Activated CD4-positive, alpha-beta memory T cell treated with anti-CD3 and anti-CD28 coated beads, Interleukin-2, amount 10 ng/mL, durations not matched to agents 7 days and 5 days (primary cell): ENCODE measurements around the gene ZC3H18. TPM values are rescaled to one million over a fixed set of nuclear protein-coding genes. Genes with fewer than 3 reads are reported as not detected.

ENCODE experiments used
- CTCF ChIA-PET: fragments of 350-600 bp; sonication (Branson Sonifier 250); formaldehyde crosslinking; loops from one replicate; lab custom pipeline; 2021; ENCODE audit warnings: antibody characterized with exemption, inconsistent platforms; lab: Charles Lee
- POLR2A ChIA-PET: fragments of 350-600 bp; sonication (Branson Sonifier 250); formaldehyde crosslinking; loops from one replicate; lab custom pipeline; 2021; ENCODE audit warnings: antibody characterized with exemption; lab: Charles Lee
- DNase-seq: peaks from one replicate; pipeline ENCODE4 v3.0.0-alpha.2; 2020
- H3K27ac Mint-ChIP-seq: one replicate; pipeline ENCODE4 v1.8.0; 2021; ENCODE audit warnings: mild to moderate bottlenecking, mixed read lengths
- H3K27me3 Mint-ChIP-seq: one replicate; pipeline ENCODE4 v1.8.0; 2021; ENCODE audit warnings: mixed read lengths
- H3K36me3 Mint-ChIP-seq: one replicate; pipeline ENCODE4 v1.8.0; 2021; ENCODE audit warnings: low read depth, mixed read lengths
- H3K4me1 Mint-ChIP-seq: one replicate; pipeline ENCODE4 v1.8.0; 2021; ENCODE audit warnings: mixed read lengths
- H3K4me3 Mint-ChIP-seq: one replicate; pipeline ENCODE4 v1.8.0; 2021; ENCODE audit warnings: mild to moderate bottlenecking, mixed read lengths
- H3K9me3 Mint-ChIP-seq: one replicate; pipeline ENCODE4 v1.8.0; 2021; ENCODE audit warnings: mixed read lengths
- total RNA-seq, 2 experiments: library from RNA; stranded (reverse); gene quantifications; one replicate each; pipeline ENCODE4 v1.2.3, GENCODE V29; 2021

The ZC3H18 gene
- total RNA-seq, 2 experiments from 2014 or later = 75.9 to 78.6 TPM

GRCh38 chr16:88527937-88528743 lies 42.1 kb upstream of the ZC3H18 start:
- Mint-ChIP-seq H3K9me3 (no peaks in the 10 kb centered on the region), H3K27ac (no peak overlapping the region), H3K36me3 (no peaks in the 10 kb centered on the region), H3K4me1 (no peaks in the 10 kb centered on the region), H3K27me3 (no peaks in the 10 kb centered on the region), H3K4me3 (no peak overlapping the region)
- ChIA-PET CTCF (no interaction called here), POLR2A (no interaction called here)
- DNase-seq = no peak

GRCh38 chr16:88528902-88529318 lies 41.3 kb upstream of the ZC3H18 start:
- POLR2A ChIA-PET = no interaction called here
- H3K27me3 Mint-ChIP-seq = no peaks in the 10 kb centered on the region
- no peak overlapping the region for H3K4me3 Mint-ChIP-seq
- DNase-seq = no peak
- no peaks in the 10 kb centered on the region for H3K36me3 Mint-ChIP-seq
- no peaks in the 10 kb centered on the region for H3K4me1 Mint-ChIP-seq
- CTCF ChIA-PET = no interaction called here
- H3K9me3 Mint-ChIP-seq = no peaks in the 10 kb centered on the region
- no peak overlapping the region for H3K27ac Mint-ChIP-seq

GRCh38 chr16:88529596-88529995 lies 40.6 kb upstream of the ZC3H18 start:
- Mint-ChIP-seq H3K27me3 (no peaks in the 10 kb centered on the region), H3K4me1 (no peaks in the 10 kb centered on the region), H3K4me3 (no peak overlapping the region), H3K27ac (no peak overlapping the region), H3K9me3 (no peaks in the 10 kb centered on the region), H3K36me3 (no peaks in the 10 kb centered on the region)
- CTCF ChIA-PET = no interaction called here
- POLR2A ChIA-PET = no interaction called here
- DNase-seq = no peak

- H3K4me3 Mint-ChIP-seq = no peak overlapping the region
- no peaks in the 10 kb centered on the region for H3K27me3 Mint-ChIP-seq
- H3K36me3 Mint-ChIP-seq = no peaks in the 10 kb centered on the region
- H3K4me1 Mint-ChIP-seq = no peaks in the 10 kb centered on the region
- ChIA-PET POLR2A (no interaction called here), CTCF (no interaction called here)
- no peak for DNase-seq
- H3K27ac Mint-ChIP-seq = no peak overlapping the region
- H3K9me3 Mint-ChIP-seq = no peaks in the 10 kb centered on the region
These were observed 39.9 kb upstream of the ZC3H18 start for GRCh38 chr16:88530051-88530857.

- CTCF ChIA-PET = no interaction called here
- Mint-ChIP-seq H3K4me1 (peaks cover 1% of the 10 kb centered on the region), H3K4me3 (no peak overlapping the region), H3K27me3 (no peaks in the 10 kb centered on the region), H3K36me3 (peaks cover 2% of the 10 kb centered on the region), H3K9me3 (no peaks in the 10 kb centered on the region), H3K27ac (no peak overlapping the region)
- no peak for DNase-seq
- POLR2A ChIA-PET = no interaction called here
These were observed 39.4 kb upstream of the ZC3H18 start for GRCh38 chr16:88530858-88531203.

- Mint-ChIP-seq H3K9me3 (no peaks in the 10 kb centered on the region), H3K27ac (no peak overlapping the region), H3K4me1 (peaks cover 3% of the 10 kb centered on the region), H3K4me3 (no peak overlapping the region), H3K27me3 (no peaks in the 10 kb centered on the region), H3K36me3 (peaks cover 3% of the 10 kb centered on the region)
- ChIA-PET CTCF (no interaction called here), POLR2A (no interaction called here)
- DNase-seq = no peak
These were observed 38.9 kb upstream of the ZC3H18 start for GRCh38 chr16:88531346-88531745.

- POLR2A ChIA-PET = interaction anchor here (1.0 kb wide), 1 partner anchor 19 kb away, joined by 3 read pairs; no protein-coding TSS in a partner anchor
- H3K27ac Mint-ChIP-seq = no peak overlapping the region
- CTCF ChIA-PET = no interaction called here
- peaks cover 3% of the 10 kb centered on the region for H3K36me3 Mint-ChIP-seq
- no peaks in the 10 kb centered on the region for H3K9me3 Mint-ChIP-seq
- no peaks in the 10 kb centered on the region for H3K27me3 Mint-ChIP-seq
- H3K4me3 Mint-ChIP-seq = no peak overlapping the region
- no peak for DNase-seq
- H3K4me1 Mint-ChIP-seq = peaks cover 3% of the 10 kb centered on the region
These were observed 38.2 kb upstream of the ZC3H18 start for GRCh38 chr16:88531931-88532433.

GRCh38 chr16:88532434-88533241 lies 37.6 kb upstream of the ZC3H18 start:
- CTCF ChIA-PET = no interaction called here
- POLR2A ChIA-PET = interaction anchor here (1.0 kb wide), 1 partner anchor 19 kb away, joined by 3 read pairs; no protein-coding TSS in a partner anchor
- DNase-seq = no peak
- Mint-ChIP-seq H3K27ac (no peak overlapping the region), H3K4me3 (no peak overlapping the region), H3K4me1 (peaks cover 3% of the 10 kb centered on the region), H3K36me3 (peaks cover 3% of the 10 kb centered on the region), H3K9me3 (no peaks in the 10 kb centered on the region), H3K27me3 (no peaks in the 10 kb centered on the region)

- Mint-ChIP-seq H3K4me3 (no peak overlapping the region), H3K36me3 (peaks cover 3% of the 10 kb centered on the region), H3K9me3 (no peaks in the 10 kb centered on the region), H3K27ac (no peak overlapping the region), H3K4me1 (peaks cover 3% of the 10 kb centered on the region), H3K27me3 (no peaks in the 10 kb centered on the region)
- CTCF ChIA-PET = no interaction called here
- POLR2A ChIA-PET = interaction anchor here (1.5 to 1.9 kb wide), 2 partner anchors 36 to 81 kb away, joined by 5 read pairs; partner anchors contain the start of genes ZC3H18 and ZFPM1
- no peak for DNase-seq
These were observed 36.8 kb upstream of the ZC3H18 start for GRCh38 chr16:88533381-88533917.

GRCh38 chr16:88533932-88534637 lies 36.1 kb upstream of the ZC3H18 start:
- peak; percentile 75 for DNase-seq
- Mint-ChIP-seq H3K27ac (no peak overlapping the region), H3K9me3 (no peaks in the 10 kb centered on the region), H3K4me1 (peaks cover 3% of the 10 kb centered on the region), H3K36me3 (peaks cover 3% of the 10 kb centered on the region), H3K4me3 (no peak overlapping the region), H3K27me3 (no peaks in the 10 kb centered on the region)
- POLR2A ChIA-PET = interaction anchor here (1.5 to 1.9 kb wide), 2 partner anchors 36 to 82 kb away, joined by 5 read pairs; partner anchors contain the start of genes ZC3H18 and ZFPM1
- CTCF ChIA-PET = no interaction called here

GRCh38 chr16:88534638-88535190 lies 35.5 kb upstream of the ZC3H18 start:
- Mint-ChIP-seq H3K4me1 (peaks cover 3% of the 10 kb centered on the region), H3K9me3 (no peaks in the 10 kb centered on the region), H3K36me3 (peaks cover 3% of the 10 kb centered on the region), H3K27me3 (no peaks in the 10 kb centered on the region), H3K27ac (peak overlapping the region; percentile 64), H3K4me3 (peak overlapping the region; percentile 66)
- ChIA-PET CTCF (no interaction called here), POLR2A (interaction anchor here (1.5 to 1.9 kb wide), 2 partner anchors 35 to 83 kb away, joined by 5 read pairs; partner anchors contain the start of genes ZC3H18 and ZFPM1)
- DNase-seq = no peak
